Measurements from ENCODE around the gene GFRA1.
"Not testable (repeated sequence)": the region's sequence is repeated elsewhere in the genome, so short reads cannot be mapped to it uniquely, and the experiment has no call there.

Gene GFRA1

DNA sequence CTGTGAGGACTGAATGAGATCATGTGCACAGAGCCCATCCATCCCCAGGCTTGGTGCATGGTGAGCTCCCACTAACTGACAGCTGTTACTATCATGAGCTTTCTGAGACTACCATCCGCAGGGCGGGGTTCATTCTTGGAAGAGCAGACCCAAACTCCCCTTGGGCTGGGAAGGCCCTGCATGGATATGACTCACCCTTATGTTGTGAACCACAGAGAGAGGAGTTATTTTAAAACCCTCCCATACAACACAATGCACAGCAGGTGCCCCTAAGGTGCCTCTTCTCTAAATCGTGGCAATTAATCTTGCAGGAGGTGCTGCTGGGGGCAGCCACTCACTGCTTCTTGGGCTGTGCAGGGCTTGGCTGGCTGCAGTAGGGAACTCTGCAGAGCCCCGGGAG is 219.1 kb downstream of the GFRA1 start:
- no peak for DNase-seq (ENCODE audit: low read depth)
- TF ChIP-seq, protein P1, sequence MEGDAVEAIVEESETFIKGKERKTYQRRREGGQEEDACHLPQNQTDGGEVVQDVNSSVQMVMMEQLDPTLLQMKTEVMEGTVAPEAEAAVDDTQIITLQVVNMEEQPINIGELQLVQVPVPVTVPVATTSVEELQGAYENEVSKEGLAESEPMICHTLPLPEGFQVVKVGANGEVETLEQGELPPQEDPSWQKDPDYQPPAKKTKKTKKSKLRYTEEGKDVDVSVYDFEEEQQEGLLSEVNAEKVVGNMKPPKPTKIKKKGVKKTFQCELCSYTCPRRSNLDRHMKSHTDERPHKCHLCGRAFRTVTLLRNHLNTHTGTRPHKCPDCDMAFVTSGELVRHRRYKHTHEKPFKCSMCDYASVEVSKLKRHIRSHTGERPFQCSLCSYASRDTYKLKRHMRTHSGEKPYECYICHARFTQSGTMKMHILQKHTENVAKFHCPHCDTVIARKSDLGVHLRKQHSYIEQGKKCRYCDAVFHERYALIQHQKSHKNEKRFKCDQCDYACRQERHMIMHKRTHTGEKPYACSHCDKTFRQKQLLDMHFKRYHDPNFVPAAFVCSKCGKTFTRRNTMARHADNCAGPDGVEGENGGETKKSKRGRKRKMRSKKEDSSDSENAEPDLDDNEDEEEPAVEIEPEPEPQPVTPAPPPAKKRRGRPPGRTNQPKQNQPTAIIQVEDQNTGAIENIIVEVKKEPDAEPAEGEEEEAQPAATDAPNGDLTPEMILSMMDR (IDR thresholded peaks at IDR 0.05; ENCODE audit: insufficient read depth, low read depth, low read length, missing control alignments) = no peak
- H3K4me3 ChIP-seq (ENCODE audit: low read depth, low read length) = no peak overlapping the region

DNA sequence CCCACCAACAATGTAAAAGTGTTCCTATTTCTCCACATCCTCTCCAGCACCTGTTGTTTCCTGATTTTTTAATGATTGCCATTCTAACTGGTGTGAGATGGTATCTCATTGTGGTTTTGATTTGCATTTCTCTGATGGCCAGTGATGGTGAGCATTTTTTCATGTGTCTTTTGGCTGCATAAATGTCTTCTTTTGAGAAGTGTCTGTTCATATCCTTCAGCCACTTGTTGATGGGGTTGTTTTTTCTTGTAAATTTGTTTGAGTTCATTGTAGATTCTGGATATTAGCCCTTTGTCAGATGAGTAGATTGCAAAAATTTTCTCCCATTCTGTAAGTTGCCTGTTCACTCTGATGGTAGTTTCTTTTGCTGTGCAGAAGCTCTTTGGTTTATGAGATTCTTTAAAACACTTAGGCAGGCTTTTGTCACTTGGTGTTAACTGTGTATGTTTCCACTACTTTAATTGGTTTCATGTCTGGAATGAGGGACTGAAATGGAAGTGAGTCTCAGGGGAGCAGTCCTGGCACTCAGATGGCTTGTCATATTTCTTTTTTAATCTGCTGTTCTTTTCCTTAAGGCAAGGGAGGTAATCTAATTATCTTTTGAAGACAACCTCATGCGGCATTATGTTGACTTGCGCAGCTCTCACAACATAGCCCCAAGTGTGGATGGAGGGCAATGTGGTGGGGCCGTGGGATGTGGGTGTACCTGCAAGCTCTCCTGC is 219.8 kb downstream of the GFRA1 start:
- DNase-seq (ENCODE audit: low read depth); H3K4me3 ChIP-seq (ENCODE audit: low read depth, low read length): not testable (repeated sequence)

DNA sequence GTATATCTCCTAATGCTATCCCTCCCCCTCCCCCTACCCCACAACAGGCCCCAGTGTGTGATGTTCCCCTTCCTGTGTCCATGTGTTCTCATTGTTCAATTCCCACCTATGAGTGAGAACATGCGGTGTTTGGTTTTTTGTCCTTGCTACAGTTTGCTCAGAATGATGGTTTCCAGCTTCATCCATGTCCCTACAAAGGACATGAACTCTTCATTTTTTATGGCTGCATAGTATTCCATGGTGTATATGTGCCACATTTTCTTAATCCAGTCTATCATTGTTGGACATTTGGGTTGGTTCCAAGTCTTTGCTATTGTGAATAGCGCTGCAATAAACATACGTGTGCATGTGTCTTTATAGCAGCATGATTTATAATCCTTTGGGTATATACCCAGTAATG is 220.5 kb downstream of the GFRA1 start:
- not testable (repeated sequence) for H3K4me3 ChIP-seq (ENCODE audit: low read depth, low read length); DNase-seq (ENCODE audit: low read depth)

DNA sequence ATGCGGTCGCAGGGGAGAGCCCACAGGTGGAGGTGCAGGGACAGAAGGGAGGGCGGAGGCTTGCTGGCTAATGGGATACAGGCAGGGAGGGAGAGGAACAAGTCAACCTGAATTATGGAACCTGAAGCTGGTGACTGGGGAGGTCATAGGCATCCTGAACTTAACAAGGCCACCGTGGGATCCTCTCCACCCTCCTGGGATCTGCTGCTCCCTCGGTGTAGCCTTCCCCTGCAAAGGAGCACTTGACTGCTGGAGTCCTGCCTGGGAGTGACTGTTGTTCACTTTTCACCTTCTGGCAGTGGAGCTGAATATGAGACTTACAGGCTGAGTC is 223.1 kb downstream of the GFRA1 start:
- no peak overlapping the region for H3K4me3 ChIP-seq (ENCODE audit: low read depth, low read length)
- TF ChIP-seq, protein P1 (IDR thresholded peaks at IDR 0.05; ENCODE audit: insufficient read depth, low read depth, low read length, missing control alignments) = no peak
- DNase-seq (ENCODE audit: low read depth) = no peak

DNA sequence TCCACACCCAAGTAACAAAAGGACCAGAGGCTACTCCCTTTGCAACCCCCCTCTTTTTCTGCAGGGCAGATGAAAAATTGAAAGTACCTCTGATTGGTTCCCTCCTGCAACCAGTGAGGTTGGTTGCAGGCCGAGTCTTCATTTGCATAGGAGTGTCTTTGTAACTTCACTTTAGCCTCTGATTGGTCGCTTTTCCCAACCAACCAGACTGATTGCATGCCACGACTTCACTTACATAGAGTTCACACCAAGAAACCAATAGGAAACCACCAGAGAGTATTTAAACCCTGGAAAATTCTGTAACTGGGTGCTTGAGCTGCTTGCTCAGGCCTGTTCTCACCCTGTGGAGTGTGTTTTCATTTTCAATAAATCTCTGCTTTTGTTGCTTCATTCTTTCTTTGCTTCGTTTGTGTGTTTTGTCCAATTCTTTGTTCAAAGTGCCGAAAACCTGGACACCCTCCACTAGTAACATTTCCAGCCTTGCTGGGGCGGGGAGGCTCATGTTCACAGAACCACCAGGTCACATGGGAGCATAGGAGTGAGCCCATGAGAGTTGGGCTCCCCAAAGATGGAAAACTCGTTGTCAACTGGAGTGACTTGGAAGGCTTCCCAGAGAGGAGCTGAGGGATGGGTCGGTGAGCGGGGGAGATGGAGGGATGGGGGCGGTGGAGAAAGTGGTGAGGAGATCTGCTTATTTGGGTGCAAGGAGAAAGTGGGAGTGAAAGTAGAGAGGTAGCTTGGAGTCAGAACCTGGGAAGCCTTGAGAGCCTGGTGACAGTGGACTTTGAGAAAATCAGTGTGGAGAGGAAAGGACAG is 223.6 kb downstream of the GFRA1 start:
- no peak for DNase-seq (ENCODE audit: low read depth)
- TF ChIP-seq, protein P1 (IDR thresholded peaks at IDR 0.05; ENCODE audit: insufficient read depth, low read depth, low read length, missing control alignments) = no peak

DNA sequence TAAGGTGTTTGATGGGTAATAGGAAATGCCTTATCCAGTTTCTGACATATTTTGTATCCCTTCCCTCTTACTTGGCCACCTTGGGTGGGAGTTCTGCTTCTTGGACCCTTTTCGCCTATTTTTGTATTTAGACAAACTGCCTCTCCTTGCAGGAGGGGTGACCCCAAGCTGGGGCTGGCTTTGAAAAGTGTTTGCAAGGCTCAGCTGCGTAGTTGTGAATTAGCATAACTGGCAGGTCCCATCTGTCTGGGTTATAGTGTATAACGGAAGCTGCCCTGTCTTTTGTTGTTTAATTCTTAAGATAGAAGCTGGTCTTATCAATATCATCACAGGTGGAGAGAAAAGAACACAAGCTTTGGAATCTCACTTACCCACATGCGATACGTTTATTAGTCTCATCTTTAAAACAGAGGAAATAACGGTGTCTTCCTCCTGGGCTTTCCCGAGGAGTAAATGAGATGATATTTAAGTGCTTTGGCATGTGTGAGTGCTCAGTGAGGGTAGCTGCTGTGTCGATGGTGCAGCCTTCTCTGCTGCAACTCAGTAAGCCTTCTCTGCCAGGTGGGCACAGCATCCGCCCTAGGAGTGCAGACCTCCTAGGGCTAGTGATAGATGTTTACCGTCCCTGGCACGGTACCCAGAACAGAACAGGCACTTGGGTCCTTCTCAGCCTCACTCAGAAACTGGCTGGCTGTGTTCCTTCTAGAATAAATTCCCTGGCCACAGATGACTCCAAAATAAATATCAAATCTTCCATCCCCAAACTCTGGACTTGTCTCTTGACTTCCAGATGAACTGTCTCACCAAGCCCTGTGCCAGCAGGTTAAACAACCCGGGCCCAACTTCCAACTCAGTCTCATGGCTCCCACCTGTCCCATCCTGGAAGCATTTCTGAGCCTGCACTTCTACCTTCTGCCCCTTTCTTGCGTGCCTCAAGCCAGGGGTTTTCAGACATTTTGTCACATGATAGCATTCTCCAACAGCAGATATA is 227.3 kb downstream of the GFRA1 start:
- DNase-seq (ENCODE audit: low read depth) = no peak
- no peak overlapping the region for H3K4me3 ChIP-seq (ENCODE audit: low read depth, low read length)
- TF ChIP-seq, protein P1 (IDR thresholded peaks at IDR 0.05; ENCODE audit: insufficient read depth, low read depth, low read length, missing control alignments) = no peak

More for the DNA sequence above, 223.6 kb downstream of the GFRA1 start:
- H3K4me3 ChIP-seq (ENCODE audit: low read depth, low read length) = no peak overlapping the region

DNA sequence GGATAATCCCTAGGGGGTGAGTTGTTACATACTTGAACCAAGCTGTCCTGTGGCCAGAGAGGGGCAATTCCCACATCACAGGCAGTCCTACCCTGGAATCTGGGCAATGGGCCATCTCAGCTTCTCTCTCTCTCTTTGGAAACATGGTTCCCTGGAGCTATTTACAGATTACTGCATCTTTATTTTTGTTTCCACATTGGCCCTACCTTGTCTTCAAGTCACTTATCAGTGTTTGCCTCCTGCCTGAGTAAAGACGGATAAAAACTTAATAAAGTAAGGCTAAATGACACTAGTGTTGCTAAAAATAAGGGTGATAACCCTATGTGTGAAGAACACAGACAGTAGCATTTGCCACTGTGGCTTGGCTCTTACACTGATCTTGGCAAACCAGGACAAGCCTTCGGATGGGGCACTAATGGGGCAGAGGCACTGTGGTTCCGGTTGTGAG is 228.2 kb downstream of the GFRA1 start:
- no peak for DNase-seq (ENCODE audit: low read depth)
- H3K4me3 ChIP-seq (ENCODE audit: low read depth, low read length) = no peak overlapping the region
- TF ChIP-seq, protein P1 (IDR thresholded peaks at IDR 0.05; ENCODE audit: insufficient read depth, low read depth, low read length, missing control alignments) = no peak
